Measurements from ENCODE around the gene MBD5. TPM values are rescaled to one million over a fixed set of nuclear protein-coding genes. Genes with fewer than 3 reads are reported as not detected.

The MBD5 gene
- total RNA-seq, 1 donor from 2014 or later, result 95.4 TPM

- peaks cover 10% of the 10 kb centered on the region for H3K9me3 Mint-ChIP-seq (ENCODE audit: unreplicated experiment)
- H3K27ac Mint-ChIP-seq (ENCODE audit: unreplicated experiment), result no peak overlapping the region
- peaks cover 11% of the 10 kb centered on the region for H3K27me3 Mint-ChIP-seq (ENCODE audit: unreplicated experiment)
- TF ChIP-seq CTCF (IDR thresholded peaks at IDR 0.05; ENCODE audit: partially characterized antibody, unreplicated experiment), result no peak
- no peaks in the 10 kb centered on the region for H3K36me3 Mint-ChIP-seq (ENCODE audit: unreplicated experiment)
- DNase-seq, result no peak
- peak overlapping the region; percentile 81 for H3K4me3 Mint-ChIP-seq (ENCODE audit: unreplicated experiment)
- H3K4me1 Mint-ChIP-seq (ENCODE audit: low read depth, unreplicated experiment), result peaks cover 11% of the 10 kb centered on the region
These were observed 3.0 kb downstream of the MBD5 start for GRCh38 chr2:148023861-148024260.

GRCh38 chr2:148026573-148026972, 5.7 kb downstream of the MBD5 start:
- H3K4me1 Mint-ChIP-seq (ENCODE audit: low read depth, unreplicated experiment), result peaks cover 10% of the 10 kb centered on the region
- no peaks in the 10 kb centered on the region for H3K36me3 Mint-ChIP-seq (ENCODE audit: unreplicated experiment)
- TF ChIP-seq CTCF (IDR thresholded peaks at IDR 0.05; ENCODE audit: partially characterized antibody, unreplicated experiment), result no peak
- H3K27me3 Mint-ChIP-seq (ENCODE audit: unreplicated experiment), result peaks cover 3% of the 10 kb centered on the region
- H3K9me3 Mint-ChIP-seq (ENCODE audit: unreplicated experiment), result peaks cover 4% of the 10 kb centered on the region
- no peak overlapping the region for H3K4me3 Mint-ChIP-seq (ENCODE audit: unreplicated experiment)
- DNase-seq, result no peak
- no peak overlapping the region for H3K27ac Mint-ChIP-seq (ENCODE audit: unreplicated experiment)

GRCh38 chr2:148027822-148028221, 6.9 kb downstream of the MBD5 start:
- Mint-ChIP-seq H3K4me3 (ENCODE audit: unreplicated experiment) (no peak overlapping the region), H3K27ac (ENCODE audit: unreplicated experiment) (no peak overlapping the region), H3K36me3 (ENCODE audit: unreplicated experiment) (no peaks in the 10 kb centered on the region), H3K9me3 (ENCODE audit: unreplicated experiment) (no peaks in the 10 kb centered on the region), H3K27me3 (ENCODE audit: unreplicated experiment) (no peaks in the 10 kb centered on the region), H3K4me1 (ENCODE audit: low read depth, unreplicated experiment) (peaks cover 10% of the 10 kb centered on the region)
- TF ChIP-seq CTCF (IDR thresholded peaks at IDR 0.05; ENCODE audit: partially characterized antibody, unreplicated experiment), result no peak
- DNase-seq, result no peak

- no peaks in the 10 kb centered on the region for H3K36me3 Mint-ChIP-seq (ENCODE audit: unreplicated experiment)
- no peak overlapping the region for H3K27ac Mint-ChIP-seq (ENCODE audit: unreplicated experiment)
- peaks cover 4% of the 10 kb centered on the region for H3K4me1 Mint-ChIP-seq (ENCODE audit: low read depth, unreplicated experiment)
- no peak for DNase-seq
- H3K9me3 Mint-ChIP-seq (ENCODE audit: unreplicated experiment), result no peaks in the 10 kb centered on the region
- no peak overlapping the region for H3K4me3 Mint-ChIP-seq (ENCODE audit: unreplicated experiment)
- no peak for TF ChIP-seq CTCF (IDR thresholded peaks at IDR 0.05; ENCODE audit: partially characterized antibody, unreplicated experiment)
- H3K27me3 Mint-ChIP-seq (ENCODE audit: unreplicated experiment), result no peaks in the 10 kb centered on the region
These were observed 7.9 kb downstream of the MBD5 start for GRCh38 chr2:148028781-148029180.

GRCh38 chr2:148031152-148031551, 10.3 kb downstream of the MBD5 start:
- TF ChIP-seq CTCF (IDR thresholded peaks at IDR 0.05; ENCODE audit: partially characterized antibody, unreplicated experiment), result no peak
- no peaks in the 10 kb centered on the region for H3K4me1 Mint-ChIP-seq (ENCODE audit: low read depth, unreplicated experiment)
- no peak overlapping the region for H3K4me3 Mint-ChIP-seq (ENCODE audit: unreplicated experiment)
- no peaks in the 10 kb centered on the region for H3K27me3 Mint-ChIP-seq (ENCODE audit: unreplicated experiment)
- no peak for DNase-seq
- no peaks in the 10 kb centered on the region for H3K9me3 Mint-ChIP-seq (ENCODE audit: unreplicated experiment)
- H3K27ac Mint-ChIP-seq (ENCODE audit: unreplicated experiment), result no peak overlapping the region
- H3K36me3 Mint-ChIP-seq (ENCODE audit: unreplicated experiment), result no peaks in the 10 kb centered on the region

Measured in glutamatergic neuron (in vitro differentiated cells).